AG04449 (cell line): ENCODE data around the gene HTR2A.

Experiments used
- CTCF ChIA-PET: fragments of 350-600 bp; formaldehyde crosslinking; extraction: SDS; loops from one replicate; lab custom pipeline; 2021; ENCODE audit warnings: antibody characterized with exemption; lab: Yijun Ruan, JAX
- POLR2A ChIA-PET: fragments of 400-600, 350-600 bp; formaldehyde crosslinking; extraction: SDS; loops from one replicate; lab custom pipeline; 2020; ENCODE audit warnings: antibody characterized with exemption, inconsistent platforms; lab: Yijun Ruan, JAX
- DNase-seq: peaks from one replicate; pipeline ENCODE4 v3.0.0-alpha.2; 2010; ENCODE audit warnings: low read depth, low spot score
- H3K4me3 ChIP-seq: 2 replicates; pipeline ENCODE4 v1.5.1; 2011; ENCODE audit warnings: low read depth, mild to moderate bottlenecking, control low read depth, low read length
- CTCF ChIP-seq: IDR thresholded peaks from one replicate; pipeline ENCODE4 v1.5.1; 2011; ENCODE audit warnings: mild to moderate bottlenecking, moderate library complexity, low read length, control low read depth, inconsistent platforms; ENCODE audit not compliant: insufficient read depth; ENCODE audit errors: missing control alignments

The HTR2A gene

GRCh38 chr13:46868091-46868490 lies 28.8 kb downstream of the HTR2A start:
- H3K4me3 ChIP-seq = no peak overlapping the region
- DNase-seq = no peak
- ChIA-PET CTCF (interaction anchor here (1.2 to 5.2 kb wide), 2 partner anchors 21 to 26 kb away, joined by 3 to 27 read pairs; no protein-coding TSS in a partner anchor), POLR2A (no interaction called here)
- no peak for TF ChIP-seq CTCF

GRCh38 chr13:46866150-46866549 lies 30.7 kb downstream of the HTR2A start:
- TF ChIP-seq CTCF = no peak
- CTCF ChIA-PET = interaction anchor here (5.2 kb wide), 1 partner anchor 28 kb away, joined by 27 read pairs; no protein-coding TSS in a partner anchor
- H3K4me3 ChIP-seq = no peak overlapping the region
- POLR2A ChIA-PET = interaction anchor here (1.8 kb wide), 1 partner anchor 11 kb away, joined by 3 read pairs; no protein-coding TSS in a partner anchor
- DNase-seq = no peak

- no peak overlapping the region for H3K4me3 ChIP-seq
- DNase-seq = no peak
- ChIA-PET POLR2A (no interaction called here), CTCF (interaction anchor here (1.5 to 5.2 kb wide), 2 partner anchors 29 to 34 kb away, joined by 4 to 27 read pairs; no protein-coding TSS in a partner anchor)
- TF ChIP-seq CTCF = no peak
These were observed 31.9 kb downstream of the HTR2A start for GRCh38 chr13:46864941-46865340.

- DNase-seq = no peak
- POLR2A ChIA-PET = no interaction called here
- CTCF ChIA-PET = interaction anchor here (2.1 kb wide), 1 partner anchor 32 kb away, joined by 6 read pairs; no protein-coding TSS in a partner anchor
These were observed 34.9 kb downstream of the HTR2A start for GRCh38 chr13:46861959-46862358.

GRCh38 chr13:46860722-46861121 lies 36.1 kb downstream of the HTR2A start:
- TF ChIP-seq CTCF = no peak
- CTCF ChIA-PET = interaction anchor here (0.6 to 1.4 kb wide), 4 partner anchors 15 to 289 kb away, joined by 3 to 4 read pairs (median 3); no protein-coding TSS in a partner anchor
- POLR2A ChIA-PET = no interaction called here
- no peak overlapping the region for H3K4me3 ChIP-seq
- no peak for DNase-seq

More at GRCh38 chr13:46861959-46862358, 34.9 kb downstream of the HTR2A start:
- TF ChIP-seq CTCF = no peak
- no peak overlapping the region for H3K4me3 ChIP-seq

- no peak for TF ChIP-seq CTCF
- DNase-seq = no peak
- POLR2A ChIA-PET = no interaction called here
- CTCF ChIA-PET = interaction anchor here (1.2 to 1.7 kb wide), 2 partner anchors 9 to 35 kb away, joined by 3 to 9 read pairs; no protein-coding TSS in a partner anchor
- no peak overlapping the region for H3K4me3 ChIP-seq
These were observed 38.1 kb downstream of the HTR2A start for GRCh38 chr13:46858776-46859175.
